Measurements from ENCODE around the gene PRKD1. TPM values are rescaled to one million over a fixed set of nuclear protein-coding genes. Genes with fewer than 3 reads are reported as not detected.

PRKD1 gene
- 0.54 TPM for total RNA-seq (ENCODE audit: unreplicated experiment)
- long read RNA-seq = 0 reads

GRCh38 chr14:29927376-29928116 lies at the start of gene PRKD1:
Gene PRKD1, minus strand, starts transcription at chr14:29927847.
- H3K36me3 Mint-ChIP-seq (ENCODE audit: unreplicated experiment) = no peaks in the 10 kb centered on the region
- TF ChIP-seq CTCF (IDR thresholded peaks at IDR 0.05; ENCODE audit: partially characterized antibody, unreplicated experiment) = no peak
- peaks cover 6% of the 10 kb centered on the region for H3K27me3 Mint-ChIP-seq (ENCODE audit: unreplicated experiment)
- H3K4me3 Mint-ChIP-seq (ENCODE audit: unreplicated experiment) = peak within 1 kb of the TSS; percentile 97
- DNase-seq = peak; percentile 69
- peaks cover 2% of the 10 kb centered on the region for H3K9me3 Mint-ChIP-seq (ENCODE audit: unreplicated experiment)
- H3K4me1 Mint-ChIP-seq (ENCODE audit: low read depth, unreplicated experiment) = peaks cover 6% of the 10 kb centered on the region
- H3K27ac Mint-ChIP-seq (ENCODE audit: unreplicated experiment) = peak within 1 kb of the TSS; percentile 10

- Mint-ChIP-seq H3K36me3 (ENCODE audit: unreplicated experiment) (peaks cover under 1% of the 10 kb centered on the region), H3K27ac (ENCODE audit: unreplicated experiment) (no peak overlapping the region), H3K4me1 (ENCODE audit: low read depth, unreplicated experiment) (no peaks in the 10 kb centered on the region), H3K4me3 (ENCODE audit: unreplicated experiment) (no peak overlapping the region), H3K9me3 (ENCODE audit: unreplicated experiment) (peaks cover 2% of the 10 kb centered on the region), H3K27me3 (ENCODE audit: unreplicated experiment) (no peaks in the 10 kb centered on the region)
- DNase-seq = no peak
- no peak for TF ChIP-seq CTCF (IDR thresholded peaks at IDR 0.05; ENCODE audit: partially characterized antibody, unreplicated experiment)
Measured at GRCh38 chr14:29971101-29971500, 43.5 kb upstream of the PRKD1 start.

- no peak for DNase-seq
- H3K27me3 Mint-ChIP-seq (ENCODE audit: unreplicated experiment) = peaks cover 3% of the 10 kb centered on the region
- no peaks in the 10 kb centered on the region for H3K36me3 Mint-ChIP-seq (ENCODE audit: unreplicated experiment)
- H3K4me1 Mint-ChIP-seq (ENCODE audit: low read depth, unreplicated experiment) = no peaks in the 10 kb centered on the region
- H3K9me3 Mint-ChIP-seq (ENCODE audit: unreplicated experiment) = peaks cover 1% of the 10 kb centered on the region
- H3K4me3 Mint-ChIP-seq (ENCODE audit: unreplicated experiment) = no peak overlapping the region
- no peak overlapping the region for H3K27ac Mint-ChIP-seq (ENCODE audit: unreplicated experiment)
- TF ChIP-seq CTCF (IDR thresholded peaks at IDR 0.05; ENCODE audit: partially characterized antibody, unreplicated experiment) = no peak
Measured at GRCh38 chr14:29955087-29955486, 27.4 kb upstream of the PRKD1 start.

- Mint-ChIP-seq H3K27ac (ENCODE audit: unreplicated experiment) (no peak overlapping the region), H3K9me3 (ENCODE audit: unreplicated experiment) (peaks cover 1% of the 10 kb centered on the region), H3K36me3 (ENCODE audit: unreplicated experiment) (no peaks in the 10 kb centered on the region), H3K4me1 (ENCODE audit: low read depth, unreplicated experiment) (no peaks in the 10 kb centered on the region), H3K27me3 (ENCODE audit: unreplicated experiment) (peaks cover under 1% of the 10 kb centered on the region), H3K4me3 (ENCODE audit: unreplicated experiment) (no peak overlapping the region)
- no peak for DNase-seq
- TF ChIP-seq CTCF (IDR thresholded peaks at IDR 0.05; ENCODE audit: partially characterized antibody, unreplicated experiment) = no peak
Measured at GRCh38 chr14:29953501-29953900, 25.9 kb upstream of the PRKD1 start.

- no peaks in the 10 kb centered on the region for H3K27me3 Mint-ChIP-seq (ENCODE audit: unreplicated experiment)
- no peak overlapping the region for H3K4me3 Mint-ChIP-seq (ENCODE audit: unreplicated experiment)
- DNase-seq = no peak
- no peaks in the 10 kb centered on the region for H3K4me1 Mint-ChIP-seq (ENCODE audit: low read depth, unreplicated experiment)
- H3K9me3 Mint-ChIP-seq (ENCODE audit: unreplicated experiment) = peaks cover 3% of the 10 kb centered on the region
- H3K27ac Mint-ChIP-seq (ENCODE audit: unreplicated experiment) = no peak overlapping the region
- no peaks in the 10 kb centered on the region for H3K36me3 Mint-ChIP-seq (ENCODE audit: unreplicated experiment)
- no peak for TF ChIP-seq CTCF (IDR thresholded peaks at IDR 0.05; ENCODE audit: partially characterized antibody, unreplicated experiment)
Measured at GRCh38 chr14:29944091-29944490, 16.4 kb upstream of the PRKD1 start.

All from glutamatergic neuron (in vitro differentiated cells).